ENCODE measurements around the gene KCNQ1. TPM values are rescaled to one million over a fixed set of nuclear protein-coding genes. Genes with fewer than 3 reads are reported as not detected.
A peak's percentile ranks its signal among the peaks of the same experiment; 100 is the strongest.

KCNQ1 gene
- total RNA-seq, 2 donors from 2014 or later: 38.9 to 46.1 TPM

DNA sequence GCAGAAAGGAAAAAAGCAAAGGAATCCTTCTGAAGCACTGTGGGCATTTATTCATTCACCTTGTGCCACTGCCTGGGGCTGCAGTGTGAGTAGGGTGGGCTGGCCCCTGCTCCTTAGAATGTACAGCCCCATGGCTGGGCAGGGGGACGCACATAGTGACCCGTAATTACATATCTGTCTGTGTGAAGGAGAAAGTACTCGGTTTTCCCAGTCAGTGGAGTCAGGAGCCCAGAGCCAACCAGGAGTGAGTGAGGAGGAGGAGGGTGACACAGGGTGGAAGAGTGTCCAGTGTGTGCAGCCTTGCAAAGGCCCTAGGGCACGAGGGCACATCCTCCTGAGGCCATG is 348.9 kb downstream of the KCNQ1 start:
- no peak overlapping the region for H3K4me3 ChIP-seq
- peaks cover 8% of the 10 kb centered on the region for H3K4me1 ChIP-seq
- no peaks in the 10 kb centered on the region for H3K9me3 ChIP-seq
- no peak for TF ChIP-seq POLR2A (IDR thresholded peaks at IDR 0.05)
- TF ChIP-seq, protein P1, sequence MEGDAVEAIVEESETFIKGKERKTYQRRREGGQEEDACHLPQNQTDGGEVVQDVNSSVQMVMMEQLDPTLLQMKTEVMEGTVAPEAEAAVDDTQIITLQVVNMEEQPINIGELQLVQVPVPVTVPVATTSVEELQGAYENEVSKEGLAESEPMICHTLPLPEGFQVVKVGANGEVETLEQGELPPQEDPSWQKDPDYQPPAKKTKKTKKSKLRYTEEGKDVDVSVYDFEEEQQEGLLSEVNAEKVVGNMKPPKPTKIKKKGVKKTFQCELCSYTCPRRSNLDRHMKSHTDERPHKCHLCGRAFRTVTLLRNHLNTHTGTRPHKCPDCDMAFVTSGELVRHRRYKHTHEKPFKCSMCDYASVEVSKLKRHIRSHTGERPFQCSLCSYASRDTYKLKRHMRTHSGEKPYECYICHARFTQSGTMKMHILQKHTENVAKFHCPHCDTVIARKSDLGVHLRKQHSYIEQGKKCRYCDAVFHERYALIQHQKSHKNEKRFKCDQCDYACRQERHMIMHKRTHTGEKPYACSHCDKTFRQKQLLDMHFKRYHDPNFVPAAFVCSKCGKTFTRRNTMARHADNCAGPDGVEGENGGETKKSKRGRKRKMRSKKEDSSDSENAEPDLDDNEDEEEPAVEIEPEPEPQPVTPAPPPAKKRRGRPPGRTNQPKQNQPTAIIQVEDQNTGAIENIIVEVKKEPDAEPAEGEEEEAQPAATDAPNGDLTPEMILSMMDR (IDR thresholded peaks at IDR 0.05): no peak
- intact Hi-C loops (cut with DNase I): no loop called here
- H3K36me3 ChIP-seq (replicated peaks in 1 of 2; ENCODE audit: insufficient read depth in 1 of 2, low read depth in 2 of 2): no peaks in the 10 kb centered on the region
- ATAC-seq (no peak), DNase-seq (no peak)
- H3K27me3 ChIP-seq: no peaks in the 10 kb centered on the region
- 89 to 95% methylated on average over 3 to 4 of the region's 4 CpGs for WGBS, 2 donors
- no peak overlapping the region for H3K27ac ChIP-seq

DNA sequence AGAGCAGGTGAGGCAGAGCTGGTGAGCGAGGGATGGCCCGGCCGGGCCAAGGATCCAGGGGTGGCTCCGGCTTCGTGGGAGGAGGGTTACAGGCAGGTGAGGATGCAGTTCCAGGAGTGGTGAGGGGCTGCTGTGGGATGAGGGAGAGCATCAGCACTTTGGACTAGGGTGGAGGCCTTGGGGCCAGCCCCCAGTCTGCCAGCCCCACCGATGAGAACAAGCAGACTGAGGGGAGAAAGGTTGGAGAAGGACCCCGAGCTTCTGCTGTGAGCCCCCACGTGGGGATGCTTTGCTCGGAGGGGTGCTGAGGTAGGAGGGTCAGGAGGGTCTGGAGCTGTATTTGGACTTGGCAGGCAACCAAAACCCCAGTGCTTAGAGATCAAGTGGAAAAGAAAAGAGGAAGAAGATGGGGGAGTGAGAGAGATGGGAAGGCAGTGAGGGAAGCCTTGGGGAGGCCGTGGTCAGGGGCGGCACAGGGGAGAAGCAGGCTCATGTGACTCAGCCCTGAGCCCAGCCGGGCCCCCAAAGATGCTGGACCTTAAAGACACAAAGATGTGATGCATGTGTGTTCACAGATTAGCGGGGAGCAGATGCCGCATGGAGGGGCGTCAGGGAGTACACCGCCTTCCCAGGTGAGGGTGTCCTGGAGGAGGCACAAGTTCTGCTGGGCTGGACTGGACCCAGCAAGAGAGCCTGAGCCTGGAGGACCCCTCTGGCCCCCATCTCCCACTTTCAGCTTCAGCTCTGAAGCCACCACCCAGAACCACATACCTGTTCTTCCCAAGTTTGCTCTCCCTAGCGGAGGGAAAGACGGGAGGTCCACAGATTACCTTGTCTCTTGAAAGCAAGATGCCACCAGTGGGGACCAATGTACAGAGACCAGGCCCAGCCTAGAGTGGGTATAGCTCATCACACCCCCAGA is 349.5 kb downstream of the KCNQ1 start:
- H3K27me3 ChIP-seq: no peaks in the 10 kb centered on the region
- no peaks in the 10 kb centered on the region for H3K36me3 ChIP-seq (replicated peaks in 1 of 2; ENCODE audit: insufficient read depth in 1 of 2, low read depth in 2 of 2)
- TF ChIP-seq, protein P1 (IDR thresholded peaks at IDR 0.05): no peak
- TF ChIP-seq POLR2A (IDR thresholded peaks at IDR 0.05): no peak
- WGBS, 2 donors: 78 to 94% methylated on average over 17 to 18 of the region's 18 CpGs
- H3K4me1 ChIP-seq: peaks cover 8% of the 10 kb centered on the region
- no peak overlapping the region for H3K4me3 ChIP-seq
- ATAC-seq (no peak), DNase-seq (peak; percentile 1 to 9 (median 8))
- intact Hi-C loops (cut with DNase I): no loop called here
- H3K9me3 ChIP-seq: no peaks in the 10 kb centered on the region
- H3K27ac ChIP-seq: no peak overlapping the region

DNA sequence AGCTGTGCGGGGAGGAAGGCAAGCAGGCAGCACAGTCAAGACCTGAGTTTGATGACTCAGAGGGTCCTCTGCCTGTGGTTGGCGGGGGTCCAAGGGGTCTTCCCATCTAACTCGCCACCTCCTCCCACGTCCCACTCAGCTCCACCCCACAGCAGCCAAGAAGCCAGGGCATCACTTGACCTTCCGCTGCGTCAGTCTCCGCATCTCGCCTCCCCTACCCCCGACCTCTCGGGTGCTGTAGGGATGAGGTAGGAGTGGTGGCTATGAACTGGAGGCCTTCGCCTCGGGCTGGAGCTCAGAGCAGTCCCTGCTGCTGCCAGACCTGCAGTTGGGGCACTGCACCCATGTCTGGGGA is 350.1 kb downstream of the KCNQ1 start:
- ATAC-seq: no peak
- Histone ChIP-seq H3K9me3 (no peaks in the 10 kb centered on the region), H3K36me3 (replicated peaks in 1 of 2; ENCODE audit: insufficient read depth in 1 of 2, low read depth in 2 of 2) (no peaks in the 10 kb centered on the region), H3K4me1 (peaks cover 8% of the 10 kb centered on the region), H3K27ac (no peak overlapping the region), H3K27me3 (no peaks in the 10 kb centered on the region), H3K4me3 (no peak overlapping the region)
- intact Hi-C loops (cut with DNase I): no loop called here
- peak; percentile 1 to 15 (median 10) for DNase-seq
- TF ChIP-seq, protein P1 (IDR thresholded peaks at IDR 0.05): no peak
- TF ChIP-seq POLR2A (IDR thresholded peaks at IDR 0.05): no peak
- 92 to 94% methylated on average over 12 of the region's 12 CpGs for WGBS, 2 donors

DNA sequence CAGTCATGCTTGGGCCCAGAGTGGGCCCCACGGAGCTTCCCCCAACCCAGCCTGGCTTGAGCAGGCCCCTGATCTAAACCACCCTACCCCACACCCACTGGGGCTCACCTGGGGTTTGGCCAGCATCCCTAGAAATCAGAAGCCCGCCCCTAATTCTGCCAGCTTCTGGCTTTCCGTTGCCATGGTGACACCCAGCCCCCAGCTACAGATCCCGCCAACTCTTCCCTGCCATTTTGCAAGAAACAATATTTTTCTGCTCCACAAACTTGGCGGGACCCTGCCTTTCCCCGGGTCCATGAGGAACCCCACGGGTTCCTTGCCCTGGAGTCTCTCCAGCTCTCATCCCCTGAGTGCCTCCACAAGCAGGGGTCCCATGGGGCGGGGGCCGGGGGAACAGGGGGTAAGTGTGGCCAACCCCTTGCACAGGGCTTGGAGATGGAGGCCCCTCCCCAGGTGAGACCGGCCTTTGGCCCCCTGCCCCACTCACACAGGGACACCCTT is 350.7 kb downstream of the KCNQ1 start:
- peak in 3 of 4 donors; percentile 1 to 9 (median 5) for DNase-seq
- no peak overlapping the region for H3K4me3 ChIP-seq

More for the DNA sequence above, 350.7 kb downstream of the KCNQ1 start:
- H3K9me3 ChIP-seq: no peaks in the 10 kb centered on the region
- WGBS, 2 donors: 89 to 91% methylated on average over 8 to 10 of the region's 10 CpGs
- peaks cover 8% of the 10 kb centered on the region for H3K4me1 ChIP-seq
- intact Hi-C loops (cut with DNase I): no loop called here
- TF ChIP-seq POLR2A (IDR thresholded peaks at IDR 0.05): no peak
- TF ChIP-seq, protein P1 (IDR thresholded peaks at IDR 0.05): no peak
- ATAC-seq: no peak
- H3K36me3 ChIP-seq (replicated peaks in 1 of 2; ENCODE audit: insufficient read depth in 1 of 2, low read depth in 2 of 2): no peaks in the 10 kb centered on the region
- H3K27ac ChIP-seq: no peak overlapping the region
- H3K27me3 ChIP-seq: no peaks in the 10 kb centered on the region

Data from body of pancreas (tissue), 4 donors.